ENCODE results near the gene RAD9B. TPM values are rescaled to one million over a fixed set of nuclear protein-coding genes. Genes with fewer than 3 reads are reported as not detected.

Gene RAD9B
- polyA plus RNA-seq, 2 of the 4 experiments (the other 2 are of a cell fraction): 0.18 to 0.66 TPM

GRCh38 chr12:110466791-110467190 is 35.3 kb upstream of the RAD9B start (continued):
- TF ChIP-seq REST (IDR thresholded peaks at IDR 0.05) (no peak), BCL3 (IDR thresholded peaks at IDR 0.05) (no peak)

- WGBS (ENCODE audit: missing lambda C conversion rate): 1% methylated on average over 15 of the region's 15 CpGs
- FAIRE-seq: no peak
- ChIA-PET CTCF (interaction anchor here (0.6 to 12.5 kb wide), 19 partner anchors 13 to 931 kb away, joined by 3 to 168 read pairs (median 5); partner anchors contain the start of genes ARPC3 and TCTN1), POLR2A (interaction anchor here (1.0 to 2.9 kb wide), 8 partner anchors 15 to 146 kb away, joined by 4 to 29 read pairs (median 7); partner anchors contain the start of genes ARPC3, RAD9B, TCTN1 and VPS29)
- peak overlapping the region; percentile 74 to 96 for H3K27ac ChIP-seq
- TF ChIP-seq ZNF302 (CRISPR knock-in tag; IDR thresholded peaks at IDR 0.05): no peak
- TF ChIP-seq ESRRA (IDR thresholded peaks at IDR 0.05; ENCODE audit: borderline replicate concordance, low read length): no peak
- TF ChIP-seq JUNB (IDR thresholded peaks at IDR 0.05): no peak
- TF ChIP-seq HOXA7 (CRISPR knock-in tag; IDR thresholded peaks at IDR 0.05): no peak
- no peak for TF ChIP-seq POLR2A (IDR thresholded peaks at IDR 0.05; ENCODE audit: low read length)
- no peak for TF ChIP-seq KDM1A (IDR thresholded peaks at IDR 0.05; ENCODE audit: low read depth)
- TF ChIP-seq PHF8 (IDR thresholded peaks at IDR 0.05; ENCODE audit: borderline replicate concordance, low read depth): peak; percentile 27
- no peak for TF ChIP-seq ELK1 (IDR thresholded peaks at IDR 0.05; ENCODE audit: low read depth, low read length)
- TF ChIP-seq ZFP36 (IDR thresholded peaks at IDR 0.05; ENCODE audit: borderline replicate concordance, partially characterized antibody): no peak
- H3K4me3 ChIP-seq: peak overlapping the region; percentile 71
- ATAC-seq: no peak
- H3K9me3 ChIP-seq: no peaks in the 10 kb centered on the region
- DNase-seq (ENCODE audit: low read depth in 1 of 2, low spot score in 1 of 2): no peak
- H3K4me1 ChIP-seq: peaks cover 16% of the 10 kb centered on the region; the same call in 2 of the 3 replicates
- peak overlapping the region; percentile 94 for H3K4me2 ChIP-seq
Observed at GRCh38 chr12:110467847-110468213, 34.3 kb upstream of the RAD9B start.

GRCh38 chr12:110468214-110469048 is 33.7 kb upstream of the RAD9B start, which contains the start of the genes FAM216A and GPN3:
TSS of gene FAM216A (plus strand) at chr12:110468845. CDS start at chr12:110468876, 31 bp downstream.
TSS of gene GPN3 (minus strand) at chr12:110468257. CDS start at chr12:110468203, 54 bp downstream.
- CTCF ChIA-PET: interaction anchor here (0.6 to 12.5 kb wide), 52 partner anchors 9 to 930 kb away, joined by 3 to 168 read pairs (median 4); partner anchors contain the start of genes ARPC3, RAD9B, TCTN1 and VPS29
- Histone ChIP-seq H3K9me3 (no peaks in the 10 kb centered on the region), H3K4me1 (peaks cover 16% of the 10 kb centered on the region; the same call in 2 of the 3 replicates), H3K27ac (peak within 1 kb of the TSS; percentile 90 to 96), H3K4me3 (peak within 1 kb of the TSS; percentile 71), H3K4me2 (peak within 1 kb of the TSS; percentile 94)
- POLR2A ChIA-PET: interaction anchor here (0.5 to 2.9 kb wide), 11 partner anchors 15 to 470 kb away, joined by 3 to 29 read pairs (median 5); partner anchors contain the start of genes ARPC3, RAD9B, TCTN1 and VPS29
- 1% methylated on average over 50 of the region's 78 CpGs for WGBS (ENCODE audit: missing lambda C conversion rate)
- FAIRE-seq: no peak
- ATAC-seq: peak; percentile 89 to 94
- peak; percentile 93 to 99 for DNase-seq (ENCODE audit: low read depth in 1 of 2, low spot score in 1 of 2)
- peak; percentile 65 for TF ChIP-seq MYC (IDR thresholded peaks at IDR 0.05; ENCODE audit: borderline replicate concordance, low read length)
- TF ChIP-seq POLR2A (IDR thresholded peaks at IDR 0.05; ENCODE audit: low read length): peak; percentile 46
- peak; percentile 87 for TF ChIP-seq CHD2 (IDR thresholded peaks at IDR 0.05; ENCODE audit: low read length, partially characterized antibody)
- peak; percentile 99 for TF ChIP-seq MAX (IDR thresholded peaks at IDR 0.05)
- peak; percentile 65 for TF ChIP-seq USF2 (IDR thresholded peaks at IDR 0.05)
- 0 out of 2 replicates have a peak, but pooled peaks have one; percentile 81 for TF ChIP-seq E2F6 (IDR thresholded peaks at IDR 0.05; ENCODE audit: borderline replicate concordance, low read depth)
- TF ChIP-seq FOSL2 (IDR thresholded peaks at IDR 0.05): no peak
- TF ChIP-seq FOSL2 (CRISPR knock-in tag; IDR thresholded peaks at IDR 0.05): peak; percentile 33
- no peak for TF ChIP-seq ESRRA (IDR thresholded peaks at IDR 0.05; ENCODE audit: borderline replicate concordance, low read length)
- peak; percentile 64; the same call in 1 of the 2 replicates for TF ChIP-seq MAZ (IDR thresholded peaks at IDR 0.05; ENCODE audit: borderline replicate concordance, low read depth, low read length)
- peak; percentile 54; the same call in 1 of the 3 replicates for TF ChIP-seq BCL3 (IDR thresholded peaks at IDR 0.05)
- TF ChIP-seq RCOR1 (IDR thresholded peaks at IDR 0.05; ENCODE audit: low read depth, low read length): no peak
- peak; percentile 90 for TF ChIP-seq PHF8 (IDR thresholded peaks at IDR 0.05; ENCODE audit: borderline replicate concordance, low read depth)
- no peak for TF ChIP-seq BHLHE40 (IDR thresholded peaks at IDR 0.05; ENCODE audit: low read depth, low read length)
- TF ChIP-seq EHF (CRISPR knock-in tag; IDR thresholded peaks at IDR 0.05): 0 out of 2 replicates have a peak, but pooled peaks have one; percentile 9
- TF ChIP-seq FOSB (CRISPR knock-in tag; IDR thresholded peaks at IDR 0.05): peak; percentile 78
